Endothelial cell of umbilical vein (primary cell): ENCODE measurements around the gene TUBA3C. TPM values are rescaled to one million over a fixed set of nuclear protein-coding genes. Genes with fewer than 3 reads are reported as not detected.

Experiments used
- BruUV-seq: library from RNA; stranded (reverse); fragments of 400-500 nt; replicated peaks from 2 replicates; lab custom pipeline; 2021; lab: Mats Ljungman, UMichigan
- CTCF ChIA-PET: fragments of 300-600, 350-600 bp; sonication (Branson Sonifier 250); formaldehyde crosslinking; loops from one replicate; lab custom pipeline; 2021; ENCODE audit warnings: antibody characterized with exemption, inconsistent platforms; lab: Charles Lee
- POLR2A ChIA-PET: fragments of 300-600, 350-600 bp; sonication (Branson Sonifier 250); formaldehyde crosslinking; loops from one replicate; lab custom pipeline; 2021; ENCODE audit warnings: antibody characterized with exemption, inconsistent platforms; lab: Charles Lee
- DNase-seq: peaks from one replicate; pipeline ENCODE4 v3.0.0-alpha.2; 2011; ENCODE audit warnings: low read depth, low spot score
- FAIRE-seq: peaks from 2 replicates; lab custom pipeline; 2011; peaks lifted over from hg19 to GRCh38; lab: Jason Lieb, UNC
- H2AFZ ChIP-seq: 2 replicates; pipeline ENCODE4 v1.6.0; 2012; ENCODE audit warnings: low read depth, low read length, control low read depth, inconsistent platforms
- H3K27ac ChIP-seq: 2 replicates; pipeline ENCODE4 v1.5.1; 2011; ENCODE audit warnings: low read depth, mild to moderate bottlenecking, control low read depth, low read length, moderate library complexity; ENCODE audit not compliant: insufficient read depth
- H3K27me3 ChIP-seq, 2 experiments: 2 replicates each; pipeline versions ENCODE4 v1.6.0 to v1.6.1; 2011; ENCODE audit warnings: low read length in 2 of 2, mixed read lengths in 1 of 2; ENCODE audit not compliant: control insufficient read depth in 2 of 2, insufficient read depth in 2 of 2
- H3K36me3 ChIP-seq, 2 experiments: 2 replicates in 1 of 2; 3 replicates in 1 of 2; pipeline ENCODE4 v1.5.1; 2011; ENCODE audit warnings: low read length in 2 of 2, mild to moderate bottlenecking in 1 of 2, moderate library complexity in 1 of 2; ENCODE audit not compliant: control insufficient read depth in 2 of 2, insufficient read depth in 2 of 2; ENCODE audit errors: extremely low read depth in 1 of 2
- H3K4me1 ChIP-seq: 3 replicates; pipeline ENCODE4 v1.5.1; 2011; ENCODE audit warnings: mild to moderate bottlenecking, low read length; ENCODE audit not compliant: control insufficient read depth, insufficient read depth; ENCODE audit errors: extremely low read depth
- H3K4me2 ChIP-seq: 2 replicates; pipeline ENCODE4 v1.6.1; 2011; ENCODE audit warnings: low read length, control low read depth, mixed read lengths; ENCODE audit not compliant: insufficient read depth
- H3K4me3 ChIP-seq, 3 experiments: fragments of 200-600 bp in 1 of 3; sonication (generic), shearing (Covaris generic) in 1 of 3; replicated peaks in 1 of 3; 2 replicates each; pipeline ENCODE4 v1.5.1; 2011 to 2016; ENCODE audit warnings: control low read depth in 3 of 3, low read length in 3 of 3, mild to moderate bottlenecking in 2 of 3, inconsistent platforms in 1 of 3, low read depth in 1 of 3, moderate library complexity in 1 of 3; ENCODE audit not compliant: insufficient read depth in 1 of 3
- H3K79me2 ChIP-seq: 2 replicates; pipeline ENCODE4 v1.6.0; 2012; ENCODE audit warnings: low read length, inconsistent platforms; ENCODE audit not compliant: control insufficient read depth, insufficient read depth
- H3K9ac ChIP-seq: replicated peaks from 2 replicates; pipeline ENCODE3; 2011; ENCODE audit warnings: low read length, control low read depth; ENCODE audit not compliant: insufficient read depth; ENCODE audit errors: extremely low read depth
- H3K9me1 ChIP-seq: replicated peaks from 3 replicates; pipeline ENCODE4 v1.6.0; 2011; ENCODE audit warnings: mild to moderate bottlenecking, low read length; ENCODE audit not compliant: control insufficient read depth, insufficient read depth; ENCODE audit errors: extremely low read depth
- H3K9me3 ChIP-seq: replicated peaks from 2 replicates; pipeline ENCODE4 v1.5.1; 2012; ENCODE audit warnings: low read length, inconsistent platforms; ENCODE audit not compliant: control insufficient read depth, insufficient read depth
- H4K20me1 ChIP-seq: replicated peaks from 2 replicates; pipeline ENCODE3; 2011; ENCODE audit warnings: mild to moderate bottlenecking, low read length; ENCODE audit not compliant: control insufficient read depth, insufficient read depth; ENCODE audit errors: extremely low read depth
- CTCF ChIP-seq, 2 donors: IDR thresholded peaks; 1 replicate in 1 of 2; 2 replicates in 1 of 2; pipeline ENCODE4 v1.5.1; 2011; ENCODE audit warnings: low read length in 2 of 2, mild to moderate bottlenecking in 2 of 2, moderate library complexity in 2 of 2, control low read depth in 1 of 2, inconsistent platforms in 1 of 2, low read depth in 1 of 2; ENCODE audit not compliant: insufficient read depth in 1 of 2; ENCODE audit errors: extremely low read depth in 1 of 2
- EZH2 ChIP-seq: IDR thresholded peaks from 2 replicates; pipeline ENCODE4 v1.6.1; 2012; ENCODE audit warnings: borderline replicate concordance, low read depth, mild to moderate bottlenecking, moderate library complexity, low read length, inconsistent platforms; ENCODE audit not compliant: severe bottlenecking
- FOS ChIP-seq: IDR thresholded peaks from 2 replicates; pipeline ENCODE4 v1.6.1; 2011; ENCODE audit warnings: mild to moderate bottlenecking, low read length, moderate library complexity, borderline replicate concordance; ENCODE audit not compliant: insufficient read depth
- GATA2 ChIP-seq: IDR thresholded peaks from 2 replicates; pipeline ENCODE4 v1.7.0; 2011; ENCODE audit warnings: low read depth, mild to moderate bottlenecking, moderate library complexity, mixed read lengths, low read length; ENCODE audit not compliant: insufficient read length, insufficient read depth
- JUN ChIP-seq: IDR thresholded peaks from 2 replicates; pipeline ENCODE4 v1.6.1; 2011; ENCODE audit warnings: borderline replicate concordance, low read depth; ENCODE audit not compliant: insufficient read length, insufficient read depth
- MAX ChIP-seq: IDR thresholded peaks from 2 replicates; pipeline ENCODE4 v1.6.1; 2011; ENCODE audit not compliant: insufficient read depth, insufficient read length
- MYC ChIP-seq: IDR thresholded peaks from one replicate; pipeline ENCODE4 v1.6.1; 2011; ENCODE audit warnings: mild to moderate bottlenecking, low read depth, low read length
- POLR2A ChIP-seq: IDR thresholded peaks from 2 replicates; pipeline ENCODE4 v1.6.1; 2012; ENCODE audit warnings: low read depth, mild to moderate bottlenecking, control low read depth, low read length
- POLR2AphosphoS5 ChIP-seq: IDR thresholded peaks from 2 replicates; pipeline ENCODE4 v1.6.1; 2012; ENCODE audit warnings: low read depth, mild to moderate bottlenecking, control low read depth, low read length, moderate library complexity; ENCODE audit not compliant: insufficient read depth
- dilution Hi-C: fragments of 300-500 bp; cut with MboI; formaldehyde crosslinking; loops from one replicate; pipeline ENCODE4 v1.15.0; 2019; ENCODE audit warnings: low sequenced_read_pairs; ENCODE audit not compliant: extremely low pct_ligation_motif_present
- intact Hi-C: fragments of 100-400 bp; cut with micrococcal nuclease; formaldehyde crosslinking; loops from one replicate; pipeline ENCODE4 v1.10.0; 2022
- polyA plus RNA-seq, 4 experiments: library from polyadenylated mRNA; depleted of rRNA in 3 of 4; stranded (reverse) in 3 of 4; unstranded in 1 of 4; fragments of >200 nt; gene quantifications; 2 replicates each; pipeline versions ENCODE4 v1.2.1 to v1.2.3, GENCODE V29; 2011 to 2012; ENCODE audit warnings: missing spikeins in 1 of 4
- total RNA-seq: library from RNA; stranded (reverse); gene quantifications from 2 replicates; pipeline ENCODE4 v1.2.3, GENCODE V29; 2021

Gene TUBA3C
- total and polyA plus RNA-seq, 2 donors (not counting 3 experiments of a cell fraction or from before 2014, with no cell fraction given): not detected

- Histone ChIP-seq H3K9ac (no peak overlapping the region), H3K9me3 (peaks cover 16% of the 10 kb centered on the region), H3K36me3 (no peaks in the 10 kb centered on the region), H3K27me3 (no peaks in the 10 kb centered on the region), H4K20me1 (no peaks in the 10 kb centered on the region), H3K4me2 (no peak overlapping the region), H2AFZ (no peak overlapping the region), H3K4me3 (no peak overlapping the region), H3K9me1 (no peaks in the 10 kb centered on the region), H3K79me2 (no peaks in the 10 kb centered on the region), H3K4me1 (no peaks in the 10 kb centered on the region), H3K27ac (no peak overlapping the region)
- intact Hi-C loops: no loop called here
- ChIA-PET POLR2A (no interaction called here), CTCF (no interaction called here)
- DNase-seq: no peak
- dilution Hi-C loops: no loop called here
- no peak for FAIRE-seq
- TF ChIP-seq MAX: no peak
- no peak for TF ChIP-seq JUN
- TF ChIP-seq MYC: no peak
- TF ChIP-seq POLR2A: no peak
- TF ChIP-seq GATA2: no peak
- TF ChIP-seq EZH2: no peak
- TF ChIP-seq CTCF (IDR thresholded peaks at IDR 0.05; ENCODE audit: extremely low read depth in 1 of 2, insufficient read depth in 1 of 2, low read depth in 1 of 2, low read length in 2 of 2): no peak
- TF ChIP-seq FOS: no peak
- no peak for TF ChIP-seq POLR2AphosphoS5
- BruUV-seq: no TSS peak
Measured at GRCh38 chr13:19158006-19158405, 23.6 kb downstream of the TUBA3C start.
